Upper lobe of right lung (tissue), 1 donor: ENCODE data around the gene MYLK4. TPM values are rescaled to one million over a fixed set of nuclear protein-coding genes. Genes with fewer than 3 reads are reported as not detected.
A peak's percentile ranks its signal among the peaks of the same experiment; 100 is the strongest.

Source experiments
- ATAC-seq: fragments of 200-7000 bp; cut with Tn5 transposase; one replicate; pipeline ENCODE4 v1.9.1; 2020; ENCODE audit warnings: mild to moderate bottlenecking, moderate library complexity
- DNase-seq: peaks from one replicate; pipeline ENCODE4 v3.0.0-alpha.2; 2020
- H3K27ac ChIP-seq: fragments of 200-600 bp; one replicate; pipeline ENCODE4 v1.8.0; 2022
- H3K27me3 ChIP-seq: fragments of 200-600 bp; one replicate; pipeline ENCODE4 v1.8.0; 2022; ENCODE audit warnings: mild to moderate bottlenecking
- H3K36me3 ChIP-seq: fragments of 200-600 bp; one replicate; pipeline ENCODE4 v1.8.0; 2022
- H3K4me1 ChIP-seq: fragments of 200-600 bp; one replicate; pipeline ENCODE4 v1.8.0; 2022
- H3K4me3 ChIP-seq: fragments of 200-600 bp; one replicate; pipeline ENCODE4 v1.8.0; 2022; ENCODE audit warnings: mild to moderate bottlenecking
- H3K9me3 ChIP-seq: fragments of 200-600 bp; one replicate; pipeline ENCODE4 v1.8.0; 2022
- intact Hi-C: fragments of 100-400 bp; cut with DNase I; formaldehyde crosslinking; loops from one replicate; pipeline ENCODE4 v1.11.0; 2022
- total RNA-seq: library from RNA; stranded (reverse); fragmentation: NEBNext Ultra II Directional; extraction: Animal tissue kit (Norgen Biotek cat#: 25700); gene quantifications from one replicate; pipeline ENCODE4 v1.2.1, GENCODE V29; 2021
- TF ChIP-seq, protein P1 (sequence below): fragments of 200-600 bp; IDR thresholded peaks from one replicate; pipeline ENCODE4 v1.8.0; 2022; ENCODE audit warnings: antibody characterized with exemption
- donor health status: DM: no; HTN: yes; CAD: no; lungs with severe emphysema.

The MYLK4 gene
- total RNA-seq, 1 donor from 2014 or later, result 0.84 TPM

DNA sequence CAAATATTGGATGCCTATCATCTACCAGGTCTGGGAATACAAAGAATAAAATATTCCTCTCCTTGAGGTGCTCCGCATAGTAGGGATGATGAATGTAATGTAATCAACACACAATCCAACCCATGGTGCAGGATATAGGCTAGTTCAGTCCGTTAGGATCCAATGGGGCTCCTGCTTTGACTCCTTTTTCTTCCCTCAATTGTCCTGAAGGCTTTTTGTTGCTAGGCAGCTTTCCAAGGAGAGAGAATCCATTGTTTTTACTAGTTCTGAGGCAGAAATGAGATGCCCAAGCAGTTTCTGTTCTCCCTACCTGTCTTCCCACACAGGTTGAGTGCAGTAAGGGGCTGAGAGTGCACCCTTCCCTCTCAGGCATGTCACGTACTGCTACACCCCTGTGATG lies 26.5 kb upstream of the MYLK4 start:
- no peak for DNase-seq
- Histone ChIP-seq H3K9me3 (no peaks in the 10 kb centered on the region), H3K27me3 (no peaks in the 10 kb centered on the region), H3K36me3 (peaks cover 64% of the 10 kb centered on the region), H3K4me1 (no peaks in the 10 kb centered on the region), H3K4me3 (no peak overlapping the region), H3K27ac (no peak overlapping the region)
- intact Hi-C loops, result no loop called here
- TF ChIP-seq, protein P1, sequence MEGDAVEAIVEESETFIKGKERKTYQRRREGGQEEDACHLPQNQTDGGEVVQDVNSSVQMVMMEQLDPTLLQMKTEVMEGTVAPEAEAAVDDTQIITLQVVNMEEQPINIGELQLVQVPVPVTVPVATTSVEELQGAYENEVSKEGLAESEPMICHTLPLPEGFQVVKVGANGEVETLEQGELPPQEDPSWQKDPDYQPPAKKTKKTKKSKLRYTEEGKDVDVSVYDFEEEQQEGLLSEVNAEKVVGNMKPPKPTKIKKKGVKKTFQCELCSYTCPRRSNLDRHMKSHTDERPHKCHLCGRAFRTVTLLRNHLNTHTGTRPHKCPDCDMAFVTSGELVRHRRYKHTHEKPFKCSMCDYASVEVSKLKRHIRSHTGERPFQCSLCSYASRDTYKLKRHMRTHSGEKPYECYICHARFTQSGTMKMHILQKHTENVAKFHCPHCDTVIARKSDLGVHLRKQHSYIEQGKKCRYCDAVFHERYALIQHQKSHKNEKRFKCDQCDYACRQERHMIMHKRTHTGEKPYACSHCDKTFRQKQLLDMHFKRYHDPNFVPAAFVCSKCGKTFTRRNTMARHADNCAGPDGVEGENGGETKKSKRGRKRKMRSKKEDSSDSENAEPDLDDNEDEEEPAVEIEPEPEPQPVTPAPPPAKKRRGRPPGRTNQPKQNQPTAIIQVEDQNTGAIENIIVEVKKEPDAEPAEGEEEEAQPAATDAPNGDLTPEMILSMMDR, result no peak
- ATAC-seq, result no peak

DNA sequence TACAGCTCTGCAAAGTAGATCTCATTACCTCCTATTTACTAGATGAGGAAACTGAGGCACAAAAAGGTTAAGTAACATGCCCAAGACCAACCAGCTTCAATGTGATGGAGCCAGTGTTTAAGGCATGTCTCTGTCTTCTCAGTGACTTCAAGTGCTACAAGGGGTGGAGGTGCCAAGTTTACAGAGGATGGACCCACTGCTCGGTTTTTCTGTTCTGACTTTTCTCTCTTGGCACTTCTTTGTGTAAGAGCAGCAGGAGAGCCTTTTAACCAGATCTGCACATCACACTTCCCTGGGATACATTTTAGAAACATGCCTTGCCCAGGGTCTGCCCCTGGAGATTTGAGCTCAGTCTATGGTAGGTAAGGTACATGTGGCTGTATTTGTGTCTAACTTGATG lies 24.3 kb upstream of the MYLK4 start:
- intact Hi-C loops, result no loop called here
- Histone ChIP-seq H3K27me3 (no peaks in the 10 kb centered on the region), H3K36me3 (peaks cover 64% of the 10 kb centered on the region)

DNA sequence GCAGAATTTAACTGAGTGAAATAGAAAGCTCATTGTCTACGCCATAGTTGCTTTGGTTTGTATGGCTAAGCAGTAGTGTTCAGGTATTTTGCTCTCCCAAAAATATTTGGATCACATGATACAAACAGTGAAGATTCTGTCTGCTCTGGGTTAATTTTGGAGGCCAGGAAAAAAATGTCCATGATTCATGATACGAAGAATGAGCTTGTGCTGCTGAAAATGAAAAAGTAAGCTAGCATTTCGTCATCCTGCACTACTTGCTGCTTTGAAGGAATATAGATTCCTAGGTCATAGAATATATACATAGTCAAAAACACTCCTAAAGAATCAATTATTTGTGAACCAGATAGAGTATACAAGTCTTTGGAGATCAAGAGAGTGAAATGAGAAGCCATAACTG lies 22.7 kb upstream of the MYLK4 start:
- intact Hi-C loops, result no loop called here
- H3K4me3 ChIP-seq, result no peak overlapping the region
- H3K9me3 ChIP-seq, result no peaks in the 10 kb centered on the region
- no peaks in the 10 kb centered on the region for H3K27me3 ChIP-seq
- TF ChIP-seq, protein P1, result no peak
- no peak for ATAC-seq
- H3K4me1 ChIP-seq, result peaks cover 23% of the 10 kb centered on the region
- H3K27ac ChIP-seq, result no peak overlapping the region
- DNase-seq, result no peak
- H3K36me3 ChIP-seq, result peaks cover 50% of the 10 kb centered on the region

More for the DNA sequence above, 24.3 kb upstream of the MYLK4 start:
- no peaks in the 10 kb centered on the region for H3K9me3 ChIP-seq
- TF ChIP-seq, protein P1, result no peak
- no peak overlapping the region for H3K27ac ChIP-seq
- peaks cover 10% of the 10 kb centered on the region for H3K4me1 ChIP-seq
- no peak for DNase-seq
- H3K4me3 ChIP-seq, result no peak overlapping the region
- no peak for ATAC-seq

DNA sequence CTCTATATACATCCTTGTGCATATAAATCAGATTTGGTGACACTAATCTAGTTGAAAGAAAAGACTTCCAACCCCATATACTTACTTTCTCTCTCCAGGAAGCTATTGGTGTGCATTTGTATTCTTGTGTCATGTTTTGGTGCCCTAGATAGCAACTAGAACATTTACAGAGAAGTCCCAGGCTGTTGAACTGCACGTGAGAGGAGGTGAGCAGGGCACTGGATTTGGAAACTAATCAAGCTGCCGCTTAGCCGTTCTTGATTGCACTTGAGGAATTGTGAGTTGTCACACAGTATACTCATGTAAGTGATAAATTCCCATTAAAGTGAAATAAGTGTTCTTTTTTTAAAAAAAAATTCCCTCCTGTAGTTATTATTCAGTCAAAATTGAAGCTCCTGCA lies 22.1 kb upstream of the MYLK4 start:
- ATAC-seq (no peak), DNase-seq (no peak)
- H3K27ac ChIP-seq, result no peak overlapping the region
- peaks cover 50% of the 10 kb centered on the region for H3K36me3 ChIP-seq
- no peaks in the 10 kb centered on the region for H3K9me3 ChIP-seq
- H3K4me1 ChIP-seq, result peaks cover 29% of the 10 kb centered on the region
- no peak overlapping the region for H3K4me3 ChIP-seq
- TF ChIP-seq, protein P1, result no peak
- no peaks in the 10 kb centered on the region for H3K27me3 ChIP-seq
- intact Hi-C loops, result no loop called here

DNA sequence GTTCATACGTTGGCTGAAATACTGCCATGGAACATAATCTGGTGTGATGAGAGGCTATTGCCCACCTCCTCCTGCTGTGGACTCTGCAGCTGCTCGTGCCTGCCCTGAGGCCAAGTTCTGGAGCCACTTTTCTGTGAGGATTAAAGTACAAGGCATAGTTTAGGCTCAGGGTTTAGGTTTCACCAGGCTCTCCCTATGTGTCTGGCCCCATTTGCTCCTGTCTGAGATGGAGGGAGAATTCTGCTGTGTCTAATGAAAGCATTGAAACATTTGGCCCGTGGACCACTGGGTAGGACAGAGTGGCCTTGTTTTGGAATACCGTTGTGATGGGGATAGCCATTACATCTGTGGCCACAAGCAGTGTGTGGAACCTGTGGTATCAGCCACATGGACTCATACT lies 20.4 kb upstream of the MYLK4 start:
- no peaks in the 10 kb centered on the region for H3K9me3 ChIP-seq
- peaks cover 33% of the 10 kb centered on the region for H3K4me1 ChIP-seq
- H3K4me3 ChIP-seq, result no peak overlapping the region
- ATAC-seq (no peak), DNase-seq (no peak)
- no peak overlapping the region for H3K27ac ChIP-seq
- intact Hi-C loops, result no loop called here
- H3K36me3 ChIP-seq, result peaks cover 50% of the 10 kb centered on the region
- TF ChIP-seq, protein P1, result no peak
- H3K27me3 ChIP-seq, result no peaks in the 10 kb centered on the region

DNA sequence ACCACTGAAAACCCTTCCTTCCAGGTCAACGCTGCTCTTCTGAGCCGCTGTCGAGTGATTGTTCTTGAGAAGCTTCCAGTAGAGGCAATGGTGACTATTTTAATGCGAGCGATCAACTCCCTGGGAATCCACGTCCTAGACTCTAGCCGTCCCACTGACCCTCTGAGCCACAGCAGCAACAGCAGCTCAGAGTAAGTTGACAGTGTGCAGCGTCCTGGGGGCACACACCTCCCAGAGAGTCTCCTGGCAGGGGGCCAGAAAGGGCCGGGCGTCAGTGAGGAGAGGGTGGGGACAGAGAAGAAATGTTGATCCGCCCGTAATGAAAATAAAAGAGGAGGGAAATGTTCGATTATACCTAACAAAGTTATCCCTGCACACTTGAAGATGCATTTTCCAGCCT lies 19.4 kb upstream of the MYLK4 start:
- H3K27me3 ChIP-seq, result no peaks in the 10 kb centered on the region
- H3K4me1 ChIP-seq, result peaks cover 33% of the 10 kb centered on the region
- no peak overlapping the region for H3K27ac ChIP-seq
- DNase-seq, result no peak
- TF ChIP-seq, protein P1, result no peak
- H3K9me3 ChIP-seq, result no peaks in the 10 kb centered on the region
- peaks cover 46% of the 10 kb centered on the region for H3K36me3 ChIP-seq
- no peak for ATAC-seq
- intact Hi-C loops, result no loop called here
- peak overlapping the region; percentile 6 for H3K4me3 ChIP-seq
